SK-N-SH (cell line): ENCODE results near the gene TAOK1. TPM values are rescaled to one million over a fixed set of nuclear protein-coding genes. Genes with fewer than 3 reads are reported as not detected.
A peak's percentile ranks its signal among the peaks of the same experiment; 100 is the strongest.

ENCODE experiments used
- CTCF ChIA-PET: fragments of 300-600, 350-600 bp; formaldehyde crosslinking; extraction: SDS; loops from one replicate; lab custom pipeline; 2021; lab: Yijun Ruan, JAX
- POLR2A ChIA-PET: fragments of 350-600 bp; sonication (Branson Sonifier 250); formaldehyde crosslinking; extraction: SDS; loops from one replicate; lab custom pipeline; 2020; ENCODE audit warnings: antibody characterized with exemption, inconsistent platforms; lab: Yijun Ruan, JAX
- DNase-seq: peaks from one replicate; pipeline ENCODE4 v3.0.0; 2012
- H2AFZ ChIP-seq: fragments of 200-600 bp; sonication (generic); 2 replicates; pipeline ENCODE4 v1.8.1; 2016; ENCODE audit warnings: antibody characterized with exemption, mild to moderate bottlenecking, low read depth
- H3F3A ChIP-seq: fragments of 200-600 bp; sonication (generic); replicated peaks from 2 replicates; pipeline ENCODE3; 2016; ENCODE audit warnings: antibody characterized with exemption, mild to moderate bottlenecking; ENCODE audit not compliant: insufficient read depth
- H3K27ac ChIP-seq, 2 experiments: fragments of 200-500 bp in 1 of 2; fragments of 200-600 bp in 1 of 2; sonication (Bioruptor generic) in 1 of 2; sonication (generic), shearing (Covaris generic) in 1 of 2; 2 replicates each; pipeline versions ENCODE4 v1.5.1 to v1.6.1; 2014 to 2016; ENCODE audit warnings: low read depth in 2 of 2, inconsistent platforms in 1 of 2, low read length in 1 of 2, mild to moderate bottlenecking in 1 of 2, mixed read lengths in 1 of 2
- H3K27me3 ChIP-seq: fragments of 200-600 bp; sonication (generic), shearing (Covaris generic); 2 replicates; pipeline ENCODE4 v1.6.1; 2016; ENCODE audit warnings: mixed run types; ENCODE audit not compliant: insufficient read depth
- H3K36me3 ChIP-seq, 2 experiments: fragments of 200-500 bp in 1 of 2; fragments of 200-600 bp in 1 of 2; sonication (Bioruptor generic) in 1 of 2; sonication (generic) in 1 of 2; replicated peaks in 1 of 2; 2 replicates each; pipeline versions ENCODE3 to v1.5.1; 2014 to 2016; ENCODE audit warnings: low read length in 1 of 2, mild to moderate bottlenecking in 1 of 2; ENCODE audit not compliant: insufficient read depth in 2 of 2, control insufficient read depth in 1 of 2
- H3K4me1 ChIP-seq, 2 experiments: fragments of 200-500 bp in 1 of 2; fragments of 200-600 bp in 1 of 2; sonication (Bioruptor generic) in 1 of 2; sonication (generic), shearing (Covaris generic) in 1 of 2; 2 replicates each; pipeline versions ENCODE4 v1.5.1 to v1.6.1; 2014 to 2016; ENCODE audit warnings: low read depth in 1 of 2, low read length in 1 of 2, mixed run types in 1 of 2; ENCODE audit not compliant: insufficient read depth in 2 of 2, control insufficient read depth in 1 of 2
- H3K4me2 ChIP-seq: fragments of 200-600 bp; sonication (generic), shearing (Covaris generic); 2 replicates; pipeline ENCODE4 v1.6.1; 2017; ENCODE audit warnings: mixed run types
- H3K4me3 ChIP-seq, 2 experiments: fragments of 200-500 bp in 1 of 2; fragments of 200-600 bp in 1 of 2; sonication (Bioruptor generic) in 1 of 2; sonication (generic), shearing (Covaris generic) in 1 of 2; 2 replicates each; pipeline versions ENCODE4 v1.5.1 to v1.8.1; 2014 to 2016; ENCODE audit warnings: low read depth in 2 of 2, inconsistent platforms in 1 of 2, low read length in 1 of 2, mild to moderate bottlenecking in 1 of 2, mixed read lengths in 1 of 2, moderate library complexity in 1 of 2
- H3K79me2 ChIP-seq: fragments of 200-600 bp; sonication (generic); 2 replicates; pipeline ENCODE4 v1.8.1; 2017; ENCODE audit warnings: mild to moderate bottlenecking; ENCODE audit not compliant: insufficient read depth
- H3K9ac ChIP-seq: fragments of 200-600 bp; sonication (generic); 2 replicates; pipeline ENCODE4 v1.6.1; 2017; ENCODE audit warnings: mixed run types
- H3K9me2 ChIP-seq: fragments of 200-600 bp; sonication (generic); 2 replicates; pipeline ENCODE4 v1.6.1; 2017; ENCODE audit warnings: mixed run types
- H3K9me3 ChIP-seq: fragments of 200-600 bp; sonication (generic); 2 replicates; pipeline ENCODE4 v1.6.1; 2017; ENCODE audit warnings: mixed run types, mild to moderate bottlenecking, moderate library complexity
- H4K20me1 ChIP-seq: fragments of 200-600 bp; sonication (generic); 2 replicates; pipeline ENCODE4 v1.6.1; 2017; ENCODE audit warnings: mild to moderate bottlenecking, mixed run types; ENCODE audit not compliant: insufficient read depth
- CHD2 ChIP-seq: fragments of 150-350 bp; IDR thresholded peaks from 2 replicates; pipeline ENCODE4 v1.6.1; 2018; ENCODE audit warnings: low read length; ENCODE audit not compliant: partially characterized antibody
- ELF1 ChIP-seq: IDR thresholded peaks from 2 replicates; pipeline ENCODE4 v1.4.0; 2012
- EP300 ChIP-seq, 2 experiments: IDR thresholded peaks; 2 replicates each; pipeline versions ENCODE4 v1.4.0 to v1.6.1; 2012; ENCODE audit warnings: borderline replicate concordance in 1 of 2, low read depth in 1 of 2, low read length in 1 of 2
- EZH2phosphoT487 ChIP-seq: fragments of 200-600 bp; sonication (generic); IDR thresholded peaks from 2 replicates; pipeline ENCODE4 v1.6.1; 2017; ENCODE audit warnings: low read depth, mixed run types, mild to moderate bottlenecking, antibody characterized with exemption, moderate library complexity, borderline replicate concordance
- FOSL2 ChIP-seq: IDR thresholded peaks from 2 replicates; pipeline ENCODE4 v1.4.0; 2012; ENCODE audit warnings: low read depth, mild to moderate bottlenecking, moderate library complexity, borderline replicate concordance
- FOXJ3 ChIP-seq: sonication (generic); formaldehyde crosslinking; IDR thresholded peaks from 2 replicates; pipeline ENCODE4 v1.5.1; 2020; ENCODE audit warnings: mild to moderate bottlenecking, missing genetic modification reagents
- FOXM1 ChIP-seq: IDR thresholded peaks from 2 replicates; pipeline ENCODE4 v1.4.0; 2012; ENCODE audit warnings: low read depth, mild to moderate bottlenecking
- GABPA ChIP-seq: IDR thresholded peaks from 2 replicates; pipeline ENCODE4 v1.4.0; 2012; ENCODE audit warnings: low read depth, mild to moderate bottlenecking
- GATA2 ChIP-seq: sonication (generic); formaldehyde crosslinking; IDR thresholded peaks from 2 replicates; pipeline ENCODE4 v1.5.0; 2020; ENCODE audit warnings: mild to moderate bottlenecking, missing genetic modification reagents
- POLR2AphosphoS5 ChIP-seq: IDR thresholded peaks from 2 replicates; pipeline ENCODE4 v1.6.1; 2012; ENCODE audit warnings: low read depth, low read length
- RCOR1 ChIP-seq: fragments of 150-350 bp; IDR thresholded peaks from 2 replicates; pipeline ENCODE4 v1.6.1; 2017; ENCODE audit warnings: antibody characterized with exemption, low read length
- RFX5 ChIP-seq: IDR thresholded peaks from 2 replicates; pipeline ENCODE4 v1.6.1; 2012; ENCODE audit warnings: mild to moderate bottlenecking, improper control_type of control experiment, low read length
- SMC3 ChIP-seq: IDR thresholded peaks from 2 replicates; pipeline ENCODE4 v1.6.1; 2012; ENCODE audit warnings: low read depth, low read length, improper control_type of control experiment
- TAF1 ChIP-seq: IDR thresholded peaks from 2 replicates; pipeline ENCODE4 v1.6.1; 2012; ENCODE audit warnings: low read depth, mild to moderate bottlenecking, low read length, moderate library complexity, borderline replicate concordance
- TEAD4 ChIP-seq: IDR thresholded peaks from 2 replicates; pipeline ENCODE4 v1.4.0; 2012; ENCODE audit warnings: mild to moderate bottlenecking, borderline replicate concordance; ENCODE audit not compliant: insufficient read depth
- YY1 ChIP-seq: IDR thresholded peaks from 2 replicates; pipeline ENCODE4 v1.4.0; 2012; ENCODE audit warnings: low read depth, mild to moderate bottlenecking
- WGBS: methylation state at CpG from one replicate; pipeline ENCODE4 v1.1.6; 2017; ENCODE audit warnings: low lambda C conversion rate; 5-methylcytosine and 5-hydroxymethylcytosine counted together
- polyA plus RNA-seq, 3 experiments: library from polyadenylated mRNA; depleted of rRNA; stranded (reverse); fragments of >200 nt; gene quantifications; 2 replicates each; pipeline ENCODE4 v1.2.3, GENCODE V29; 2012
- TF ChIP-seq, protein P1 (sequence below): IDR thresholded peaks from 2 replicates; pipeline ENCODE4; 2012
- TF ChIP-seq, protein P2 (sequence below): IDR thresholded peaks from 2 replicates; pipeline ENCODE4 v1.4.0; 2012; ENCODE audit warnings: low read depth, borderline replicate concordance
- TF ChIP-seq, protein P3 (sequence below): IDR thresholded peaks from 2 replicates; pipeline ENCODE4 v1.4.0; 2012; ENCODE audit warnings: low read depth
- TF ChIP-seq, protein P4 (sequence below): fragments of 200-600 bp; sonication (generic); IDR thresholded peaks from 2 replicates; pipeline ENCODE4 v1.6.1; 2017; ENCODE audit warnings: antibody characterized with exemption, mild to moderate bottlenecking, moderate library complexity

The TAOK1 gene
- polyA plus RNA-seq, 1 of the 3 experiments (the other 2 are of a cell fraction): 5.9 TPM

DNA sequence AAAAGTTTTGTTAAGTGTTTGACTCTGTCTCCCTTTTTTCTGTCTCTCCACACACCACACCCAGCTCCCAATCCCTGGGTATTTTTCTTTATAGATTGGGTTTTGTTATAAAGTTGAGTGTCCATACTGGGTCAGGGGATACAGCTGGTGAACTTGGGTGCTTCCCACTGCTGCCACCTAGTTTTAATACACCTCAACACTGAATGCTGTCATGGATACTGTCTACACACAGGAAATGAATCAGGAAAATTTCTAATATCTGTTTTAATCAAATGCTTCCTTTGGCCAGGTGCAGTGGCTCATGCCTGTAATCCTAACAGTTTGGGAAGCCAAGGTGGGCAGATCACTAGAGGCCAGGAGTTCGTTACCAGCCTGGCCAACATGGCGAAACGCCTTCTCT, 5.3 kb upstream of the TAOK1 start:
- no peak overlapping the region for H3K4me3 ChIP-seq

DNA sequence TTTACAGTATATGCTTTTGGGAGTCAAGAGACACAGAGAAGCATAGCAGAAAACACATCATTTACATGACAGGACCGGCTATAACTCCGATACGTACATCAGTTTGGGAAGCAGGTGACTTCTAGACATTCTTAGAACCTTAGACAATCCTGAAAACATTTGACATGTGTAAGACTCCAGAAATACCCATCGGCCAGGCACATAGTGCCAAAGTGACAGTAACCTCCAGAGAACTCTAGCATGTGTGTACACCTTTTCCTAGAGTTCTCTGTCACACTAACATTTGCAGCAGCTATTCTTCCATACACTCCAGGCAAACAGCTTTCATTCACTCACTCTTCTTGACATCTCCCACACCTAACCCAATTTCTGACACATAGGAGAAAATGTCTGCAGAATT, 3.4 kb upstream of the TAOK1 start:
- no peaks in the 10 kb centered on the region for H3K9me2 ChIP-seq
- no peak overlapping the region for H3K9ac ChIP-seq
- WGBS: 93% methylated on average over 4 of the region's 4 CpGs
- no peak overlapping the region for H3K4me2 ChIP-seq
- no peaks in the 10 kb centered on the region for H3K27me3 ChIP-seq
- H3K79me2 ChIP-seq: peaks cover 11% of the 10 kb centered on the region
- no peak overlapping the region for H2AFZ ChIP-seq
- H3F3A ChIP-seq: peaks cover 10% of the 10 kb centered on the region
- no peak overlapping the region for H3K4me3 ChIP-seq
- ChIA-PET CTCF (interaction anchor here (1.4 to 3.1 kb wide), 4 partner anchors 10 to 187 kb away, joined by 3 to 13 read pairs (median 5); no protein-coding TSS in a partner anchor), POLR2A (no interaction called here)
- DNase-seq: no peak
- H3K9me3 ChIP-seq: no peaks in the 10 kb centered on the region
- H3K27ac ChIP-seq: no peak overlapping the region
- no peaks in the 10 kb centered on the region; a peak in 1 of 4 replicates for H3K4me1 ChIP-seq
- H3K36me3 ChIP-seq: no peaks in the 10 kb centered on the region
- H4K20me1 ChIP-seq: peaks cover 7% of the 10 kb centered on the region
- no peak for TF ChIP-seq YY1
- TF ChIP-seq, protein P1, sequence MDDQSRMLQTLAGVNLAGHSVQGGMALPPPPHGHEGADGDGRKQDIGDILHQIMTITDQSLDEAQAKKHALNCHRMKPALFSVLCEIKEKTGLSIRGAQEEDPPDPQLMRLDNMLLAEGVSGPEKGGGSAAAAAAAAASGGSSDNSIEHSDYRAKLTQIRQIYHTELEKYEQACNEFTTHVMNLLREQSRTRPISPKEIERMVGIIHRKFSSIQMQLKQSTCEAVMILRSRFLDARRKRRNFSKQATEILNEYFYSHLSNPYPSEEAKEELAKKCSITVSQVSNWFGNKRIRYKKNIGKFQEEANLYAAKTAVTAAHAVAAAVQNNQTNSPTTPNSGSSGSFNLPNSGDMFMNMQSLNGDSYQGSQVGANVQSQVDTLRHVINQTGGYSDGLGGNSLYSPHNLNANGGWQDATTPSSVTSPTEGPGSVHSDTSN: no peak
- no peak for TF ChIP-seq RFX5
- no peak for TF ChIP-seq EZH2phosphoT487
- no peak for TF ChIP-seq GABPA
- TF ChIP-seq FOSL2: no peak
- TF ChIP-seq, protein P2, sequence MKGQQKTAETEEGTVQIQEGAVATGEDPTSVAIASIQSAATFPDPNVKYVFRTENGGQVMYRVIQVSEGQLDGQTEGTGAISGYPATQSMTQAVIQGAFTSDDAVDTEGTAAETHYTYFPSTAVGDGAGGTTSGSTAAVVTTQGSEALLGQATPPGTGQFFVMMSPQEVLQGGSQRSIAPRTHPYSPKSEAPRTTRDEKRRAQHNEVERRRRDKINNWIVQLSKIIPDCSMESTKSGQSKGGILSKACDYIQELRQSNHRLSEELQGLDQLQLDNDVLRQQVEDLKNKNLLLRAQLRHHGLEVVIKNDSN: no peak
- TF ChIP-seq, protein P3, sequence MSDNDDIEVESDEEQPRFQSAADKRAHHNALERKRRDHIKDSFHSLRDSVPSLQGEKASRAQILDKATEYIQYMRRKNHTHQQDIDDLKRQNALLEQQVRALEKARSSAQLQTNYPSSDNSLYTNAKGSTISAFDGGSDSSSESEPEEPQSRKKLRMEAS: no peak
- TF ChIP-seq TAF1: no peak
- no peak for TF ChIP-seq CHD2
- no peak for TF ChIP-seq TEAD4
- no peak for TF ChIP-seq SMC3
- no peak for TF ChIP-seq FOXM1
- TF ChIP-seq FOXJ3: no peak
- no peak for TF ChIP-seq ELF1
- TF ChIP-seq EP300 (IDR thresholded peaks at IDR 0.05; ENCODE audit: borderline replicate concordance in 1 of 2, low read depth in 1 of 2, low read length in 1 of 2): no peak
- TF ChIP-seq GATA2 (CRISPR knock-in tag): no peak

More for the DNA sequence above, 5.3 kb upstream of the TAOK1 start:
- WGBS: 92% methylated on average over 3 of the region's 3 CpGs
- POLR2A ChIA-PET: no interaction called here
- Histone ChIP-seq H4K20me1 (no peaks in the 10 kb centered on the region), H3K79me2 (no peaks in the 10 kb centered on the region), H2AFZ (no peak overlapping the region), H3K27ac (no peak overlapping the region), H3K36me3 (no peaks in the 10 kb centered on the region), H3K9me3 (no peaks in the 10 kb centered on the region), H3K4me1 (no peaks in the 10 kb centered on the region; a peak in 1 of 4 replicates), H3K9me2 (no peaks in the 10 kb centered on the region), H3K27me3 (no peaks in the 10 kb centered on the region), H3F3A (peaks cover 10% of the 10 kb centered on the region), H3K4me2 (no peak overlapping the region), H3K9ac (no peak overlapping the region)
- TF ChIP-seq FOSL2 (no peak), POLR2AphosphoS5 (no peak), RCOR1 (no peak)
- TF ChIP-seq, protein P4, sequence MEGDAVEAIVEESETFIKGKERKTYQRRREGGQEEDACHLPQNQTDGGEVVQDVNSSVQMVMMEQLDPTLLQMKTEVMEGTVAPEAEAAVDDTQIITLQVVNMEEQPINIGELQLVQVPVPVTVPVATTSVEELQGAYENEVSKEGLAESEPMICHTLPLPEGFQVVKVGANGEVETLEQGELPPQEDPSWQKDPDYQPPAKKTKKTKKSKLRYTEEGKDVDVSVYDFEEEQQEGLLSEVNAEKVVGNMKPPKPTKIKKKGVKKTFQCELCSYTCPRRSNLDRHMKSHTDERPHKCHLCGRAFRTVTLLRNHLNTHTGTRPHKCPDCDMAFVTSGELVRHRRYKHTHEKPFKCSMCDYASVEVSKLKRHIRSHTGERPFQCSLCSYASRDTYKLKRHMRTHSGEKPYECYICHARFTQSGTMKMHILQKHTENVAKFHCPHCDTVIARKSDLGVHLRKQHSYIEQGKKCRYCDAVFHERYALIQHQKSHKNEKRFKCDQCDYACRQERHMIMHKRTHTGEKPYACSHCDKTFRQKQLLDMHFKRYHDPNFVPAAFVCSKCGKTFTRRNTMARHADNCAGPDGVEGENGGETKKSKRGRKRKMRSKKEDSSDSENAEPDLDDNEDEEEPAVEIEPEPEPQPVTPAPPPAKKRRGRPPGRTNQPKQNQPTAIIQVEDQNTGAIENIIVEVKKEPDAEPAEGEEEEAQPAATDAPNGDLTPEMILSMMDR: 0 out of 2 replicates have a peak, but pooled peaks have one; percentile 14
- TF ChIP-seq, protein P1: no peak
- CTCF ChIA-PET: interaction anchor here (1.0 to 4.7 kb wide), 5 partner anchors 8 to 235 kb away, joined by 3 to 30 read pairs (median 7); no protein-coding TSS in a partner anchor
- no peak for DNase-seq
